GM12872 (cell line): ENCODE data around the gene KNCN.

ENCODE experiments used
- CTCF ChIP-seq: IDR thresholded peaks from 3 replicates; pipeline ENCODE4 v1.5.1; 2011; ENCODE audit warnings: low read depth, mild to moderate bottlenecking, low read length, moderate library complexity; ENCODE audit not compliant: insufficient read depth

KNCN gene

GRCh38 chr1:46551597-46552095 is at the start of gene KNCN:
Gene KNCN (minus strand): TSS chr1:46551647. CDS start chr1:46551215, 432 bp downstream.
- no peak for TF ChIP-seq CTCF

GRCh38 chr1:46599059-46599970 is 47.9 kb upstream of the KNCN start:
- no peak for TF ChIP-seq CTCF

GRCh38 chr1:46596846-46597245 is 45.4 kb upstream of the KNCN start:
- TF ChIP-seq CTCF = no peak

- no peak for TF ChIP-seq CTCF
These were observed 44.6 kb upstream of the KNCN start for GRCh38 chr1:46596036-46596435.

GRCh38 chr1:46595127-46595526 is 43.7 kb upstream of the KNCN start:
- TF ChIP-seq CTCF = no peak

- no peak for TF ChIP-seq CTCF
These were observed 42.6 kb upstream of the KNCN start for GRCh38 chr1:46594063-46594462.

GRCh38 chr1:46592823-46593222 is 41.4 kb upstream of the KNCN start:
- no peak for TF ChIP-seq CTCF
